Measurements from ENCODE around the gene LRIG3.

DNA sequence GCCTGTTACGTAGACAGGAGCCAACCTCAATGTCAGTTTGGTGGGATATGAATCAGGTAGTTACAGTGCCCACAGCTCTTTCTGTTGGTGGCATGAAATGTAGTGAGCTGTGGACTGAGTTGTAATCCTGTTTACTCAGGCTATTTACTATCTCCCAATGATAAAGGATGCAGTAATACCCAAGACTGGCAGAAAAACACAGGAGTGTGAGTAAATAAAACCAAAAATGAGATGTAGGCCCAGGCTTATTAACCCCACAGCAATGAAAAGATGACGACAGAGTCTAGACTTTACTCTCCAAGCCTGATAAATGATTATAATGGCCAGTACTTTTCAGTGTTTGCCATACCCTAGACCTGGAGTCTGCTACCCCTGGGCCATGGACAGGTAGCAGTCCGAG is 22.8 kb upstream of the LRIG3 start:
- no peak for TF ChIP-seq CTCF (IDR thresholded peaks at IDR 0.05)
- TF ChIP-seq POLR2A (IDR thresholded peaks at IDR 0.05): no peak

All from esophagus squamous epithelium (tissue), 4 donors.